Cardiac fibroblast (primary cell): Measurements from ENCODE around the gene NR2C2AP.

Experiments used
- DNase-seq, 2 donors: peaks; one replicate each; pipeline versions ENCODE4 v3.0.0 to v3.0.0-alpha.2; 2010; ENCODE audit warnings: low read depth in 2 of 2
- H3K4me3 ChIP-seq, 2 donors: replicated peaks in 1 of 2; 1 replicate in 1 of 2; 2 replicates in 1 of 2; pipeline ENCODE4 v1.5.1; 2011; ENCODE audit warnings: low read depth in 2 of 2, low read length in 2 of 2, mild to moderate bottlenecking in 2 of 2, moderate library complexity in 1 of 2
- TF ChIP-seq, protein P1 (sequence below): IDR thresholded peaks from one replicate; pipeline ENCODE4 v1.5.1; 2011; ENCODE audit warnings: low read depth, mild to moderate bottlenecking, low read length, inconsistent platforms

NR2C2AP gene, protein sequence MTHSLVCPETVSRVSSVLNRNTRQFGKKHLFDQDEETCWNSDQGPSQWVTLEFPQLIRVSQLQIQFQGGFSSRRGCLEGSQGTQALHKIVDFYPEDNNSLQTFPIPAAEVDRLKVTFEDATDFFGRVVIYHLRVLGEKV

DNA sequence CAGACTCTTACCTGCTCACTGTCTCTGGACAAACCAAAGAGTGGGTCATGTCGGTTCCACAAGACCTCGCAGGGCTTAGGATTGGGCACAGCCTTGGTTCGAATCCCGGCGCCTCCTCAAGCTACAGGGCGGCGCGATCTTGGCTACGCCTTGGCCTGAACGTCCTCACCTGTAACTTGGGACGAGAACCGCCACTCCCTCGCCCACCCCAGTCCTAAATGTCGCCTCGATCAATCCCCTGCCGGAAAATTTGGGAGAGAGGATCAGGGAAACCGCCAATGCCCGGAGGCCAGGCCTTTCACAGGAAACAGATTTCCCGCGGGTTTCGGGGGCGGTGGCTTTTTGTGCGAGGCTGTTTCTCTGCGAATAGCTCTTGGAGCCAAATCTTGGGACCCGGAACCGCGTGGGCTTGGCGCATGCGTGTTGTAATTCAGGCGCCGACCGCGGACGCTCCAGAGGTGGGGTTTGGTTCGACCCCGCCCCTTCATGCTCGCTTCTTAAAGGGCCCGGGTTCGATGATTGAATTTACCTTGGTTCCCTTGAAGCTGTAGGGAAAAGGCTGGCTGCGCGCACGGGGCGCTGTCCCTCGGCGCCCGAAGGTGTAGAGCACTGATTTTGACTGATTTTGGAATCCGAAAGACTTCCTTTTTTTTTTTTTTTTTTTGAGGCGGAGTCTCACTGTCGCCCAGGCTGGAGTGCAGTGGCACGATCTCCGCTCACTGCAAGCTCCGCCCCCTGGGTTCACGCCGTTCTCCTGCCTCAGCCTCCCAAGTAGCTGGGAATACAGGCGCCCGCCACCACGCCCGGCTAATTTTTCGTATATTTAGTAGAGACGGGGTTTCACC is at the start of gene NR2C2AP:
NR2C2AP (minus strand) TSS at position 403 of the 845 bp plus-strand sequence; CDS start at position 49, 354 bp downstream.
- peak; percentile 93 to 94 for DNase-seq
- TF ChIP-seq, protein P1, sequence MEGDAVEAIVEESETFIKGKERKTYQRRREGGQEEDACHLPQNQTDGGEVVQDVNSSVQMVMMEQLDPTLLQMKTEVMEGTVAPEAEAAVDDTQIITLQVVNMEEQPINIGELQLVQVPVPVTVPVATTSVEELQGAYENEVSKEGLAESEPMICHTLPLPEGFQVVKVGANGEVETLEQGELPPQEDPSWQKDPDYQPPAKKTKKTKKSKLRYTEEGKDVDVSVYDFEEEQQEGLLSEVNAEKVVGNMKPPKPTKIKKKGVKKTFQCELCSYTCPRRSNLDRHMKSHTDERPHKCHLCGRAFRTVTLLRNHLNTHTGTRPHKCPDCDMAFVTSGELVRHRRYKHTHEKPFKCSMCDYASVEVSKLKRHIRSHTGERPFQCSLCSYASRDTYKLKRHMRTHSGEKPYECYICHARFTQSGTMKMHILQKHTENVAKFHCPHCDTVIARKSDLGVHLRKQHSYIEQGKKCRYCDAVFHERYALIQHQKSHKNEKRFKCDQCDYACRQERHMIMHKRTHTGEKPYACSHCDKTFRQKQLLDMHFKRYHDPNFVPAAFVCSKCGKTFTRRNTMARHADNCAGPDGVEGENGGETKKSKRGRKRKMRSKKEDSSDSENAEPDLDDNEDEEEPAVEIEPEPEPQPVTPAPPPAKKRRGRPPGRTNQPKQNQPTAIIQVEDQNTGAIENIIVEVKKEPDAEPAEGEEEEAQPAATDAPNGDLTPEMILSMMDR: no peak
- peak within 1 kb of the TSS; percentile 64 to 72 for H3K4me3 ChIP-seq

DNA sequence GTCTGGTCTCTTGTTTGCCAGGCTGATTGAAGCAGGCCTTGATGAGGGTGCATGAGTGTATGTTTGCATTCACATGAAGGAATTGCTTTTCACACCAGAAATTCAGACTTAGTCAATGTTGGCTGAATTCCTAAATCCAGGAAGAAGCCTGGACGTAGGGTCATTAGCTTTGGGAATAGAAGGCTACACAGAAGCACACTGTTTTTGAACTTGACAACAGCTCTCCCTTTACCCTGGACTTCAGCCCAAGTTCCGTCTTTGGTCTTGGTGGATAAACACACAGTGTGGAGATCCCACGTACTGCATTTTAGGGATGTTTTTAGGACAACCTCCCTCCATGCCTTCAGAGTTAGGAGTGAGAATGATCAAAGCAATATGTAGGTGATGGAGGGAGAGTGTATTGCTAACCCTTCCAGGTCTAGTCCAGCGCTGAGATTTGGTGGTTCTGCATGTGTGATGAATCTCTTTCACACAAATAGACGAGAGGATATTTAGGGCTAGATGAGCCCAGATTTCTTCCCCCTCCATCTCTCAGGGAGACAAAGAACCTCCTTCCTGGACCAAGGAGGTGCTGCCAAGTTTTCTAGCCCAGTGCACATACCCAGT is 47.1 kb upstream of the NR2C2AP start:
- TF ChIP-seq, protein P1: no peak
- DNase-seq: no peak
- no peak overlapping the region for H3K4me3 ChIP-seq

DNA sequence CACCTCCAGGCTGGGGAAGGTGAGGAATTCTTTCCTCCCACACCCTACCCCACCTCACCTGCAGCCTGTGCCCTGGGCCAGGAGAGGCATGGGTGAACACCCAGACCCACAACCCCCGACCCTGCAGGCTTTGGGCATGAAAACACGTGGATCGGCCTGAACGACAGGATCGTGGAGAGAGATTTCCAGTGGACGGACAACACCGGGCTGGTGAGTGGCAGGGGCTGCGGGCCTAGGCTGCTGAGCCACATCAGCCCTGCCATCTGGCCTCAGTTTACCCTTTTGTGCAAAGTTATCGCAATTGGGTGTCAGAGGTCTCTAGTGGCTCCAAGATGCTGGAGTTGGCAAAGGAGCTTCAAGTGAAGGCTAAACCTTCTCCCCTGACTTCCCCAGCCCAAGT is 37.3 kb upstream of the NR2C2AP start:
- TF ChIP-seq, protein P1: no peak
- DNase-seq: no peak
- no peak overlapping the region for H3K4me3 ChIP-seq

DNA sequence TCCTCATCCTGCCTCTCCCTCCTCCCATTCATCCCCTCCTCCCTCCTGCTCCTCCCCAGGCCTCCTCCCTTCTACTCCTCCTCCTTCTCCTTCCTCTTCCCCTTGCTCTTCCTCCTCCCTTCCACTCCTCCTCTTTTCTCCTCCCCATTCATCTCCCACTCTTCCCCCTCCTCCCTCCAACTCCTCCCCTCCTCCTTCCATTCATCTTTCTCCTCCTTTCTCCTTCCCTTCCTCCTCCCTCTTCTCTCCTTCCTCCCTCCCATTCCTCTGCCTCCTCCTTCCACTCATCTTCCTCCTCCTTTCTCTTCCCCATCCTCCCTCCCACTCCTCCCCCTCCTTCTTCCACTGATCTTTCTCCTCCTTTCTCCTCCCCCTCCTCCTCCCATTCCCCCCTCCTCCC is 36.5 kb upstream of the NR2C2AP start:
- no peak overlapping the region for H3K4me3 ChIP-seq
- DNase-seq: no peak
- TF ChIP-seq, protein P1: no peak

DNA sequence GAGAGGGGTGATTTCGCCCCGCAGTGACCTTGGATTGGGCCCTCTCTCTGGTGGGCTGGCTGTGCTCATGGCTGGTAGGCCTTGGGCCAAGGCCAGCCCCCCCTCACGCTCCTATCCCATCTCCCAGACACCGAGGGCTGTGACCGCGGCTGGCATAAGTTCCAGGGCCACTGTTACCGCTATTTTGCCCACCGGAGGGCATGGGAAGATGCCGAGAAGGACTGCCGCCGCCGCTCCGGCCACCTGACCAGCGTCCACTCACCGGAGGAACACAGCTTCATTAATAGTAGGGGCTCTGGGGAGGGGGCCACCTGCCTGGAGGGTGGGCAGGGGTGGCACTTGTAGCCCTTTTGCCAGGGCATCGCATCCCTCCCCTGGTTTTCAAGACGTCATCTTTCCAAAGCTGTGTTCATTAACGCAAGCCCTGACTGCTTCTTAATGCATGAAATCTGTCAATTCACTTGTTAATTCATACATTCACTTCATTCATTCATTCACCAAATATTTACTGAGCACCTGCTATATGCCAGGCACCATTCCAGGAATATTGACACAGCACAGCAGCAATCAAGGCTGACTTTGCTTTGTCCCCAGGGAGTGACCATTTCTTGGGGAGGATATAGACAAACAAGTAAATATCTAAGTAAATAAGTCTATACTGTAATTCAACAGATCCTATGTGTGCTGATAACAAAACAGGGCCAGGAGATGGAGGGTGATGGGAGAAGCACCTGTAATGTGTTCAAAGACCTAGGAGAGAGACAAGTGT is 35.1 kb upstream of the NR2C2AP start:
- H3K4me3 ChIP-seq: no peak overlapping the region
- TF ChIP-seq, protein P1: no peak
- no peak for DNase-seq

DNA sequence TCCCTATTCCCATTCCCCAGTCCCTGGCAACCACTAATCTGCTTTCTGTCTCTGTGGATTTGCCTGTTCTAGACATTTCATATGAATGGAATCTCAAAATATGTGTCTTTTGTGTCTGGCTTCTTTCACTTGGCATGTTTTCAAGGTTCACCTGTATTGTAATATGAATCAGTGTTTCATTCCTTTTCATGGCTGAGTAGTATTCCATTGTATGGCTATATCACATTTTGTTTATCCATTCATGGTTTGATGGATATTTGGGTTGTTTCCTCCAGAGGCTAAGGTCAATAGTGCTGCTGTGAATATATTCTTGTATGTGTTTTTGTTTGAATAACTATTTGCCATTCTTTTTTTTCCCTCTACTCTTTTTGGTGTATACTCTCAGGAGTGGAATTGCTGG is 33.0 kb upstream of the NR2C2AP start:
- TF ChIP-seq, protein P1: no peak
- H3K4me3 ChIP-seq: no peak overlapping the region
- no peak for DNase-seq
